WTC11 (cell line): ENCODE data around the gene STXBP6. TPM values are rescaled to one million over a fixed set of nuclear protein-coding genes. Genes with fewer than 3 reads are reported as not detected.

Experiments
- ATAC-seq: fragments of 200-7000 bp; cut with Tn5 transposase; 2 replicates; pipeline ENCODE4 v1.10.0; 2021; ENCODE audit warnings: mild to moderate bottlenecking, moderate library complexity
- CTCF ChIA-PET: fragments of 300-600 bp; sonication (Branson Sonifier 250); formaldehyde crosslinking; loops from one replicate; lab custom pipeline; 2021; ENCODE audit warnings: antibody characterized with exemption; lab: Charles Lee
- POLR2A ChIA-PET: fragments of 350-600 bp; sonication (Branson Sonifier 250); formaldehyde crosslinking; loops from one replicate; lab custom pipeline; 2021; ENCODE audit warnings: antibody characterized with exemption; lab: Charles Lee
- DNase-seq: peaks from one replicate; pipeline ENCODE4 v3.0.0; 2021; ENCODE audit warnings: low spot score
- H3K27ac Mint-ChIP-seq: 2 replicates; pipeline ENCODE4 v1.8.0; 2021; ENCODE audit warnings: mixed read lengths
- H3K27me3 Mint-ChIP-seq: 2 replicates; pipeline ENCODE4 v1.8.0; 2021; ENCODE audit warnings: low read depth, mild to moderate bottlenecking, moderate library complexity, mixed read lengths
- H3K36me3 Mint-ChIP-seq: 2 replicates; pipeline ENCODE4 v1.8.0; 2021; ENCODE audit warnings: mixed read lengths
- H3K4me1 Mint-ChIP-seq: 2 replicates; pipeline ENCODE4 v1.8.0; 2022; ENCODE audit warnings: mixed read lengths
- H3K4me3 Mint-ChIP-seq: 2 replicates; pipeline ENCODE4 v1.8.0; 2021; ENCODE audit warnings: mild to moderate bottlenecking, moderate library complexity, mixed read lengths
- H3K9me3 Mint-ChIP-seq: 2 replicates; pipeline ENCODE4 v1.8.0; 2021; ENCODE audit warnings: mixed read lengths
- ARID4B ChIP-seq: sonication (generic); formaldehyde crosslinking; IDR thresholded peaks from 2 replicates; pipeline ENCODE4 v1.8.0; 2023; ENCODE audit warnings: missing genetic modification reagents, mild to moderate bottlenecking, borderline replicate concordance
- CBFB ChIP-seq: sonication (generic); formaldehyde crosslinking; IDR thresholded peaks from 2 replicates; pipeline ENCODE4 v1.8.1; 2022; ENCODE audit warnings: mild to moderate bottlenecking, low read depth, missing genetic modification reagents
- CREB1 ChIP-seq: sonication (generic); formaldehyde crosslinking; IDR thresholded peaks from 2 replicates; pipeline ENCODE4 v1.8.0; 2023; ENCODE audit warnings: mild to moderate bottlenecking, missing genetic modification reagents
- E2F1 ChIP-seq: sonication (generic); formaldehyde crosslinking; IDR thresholded peaks from 2 replicates; pipeline ENCODE4 v1.8.0; 2022; ENCODE audit warnings: mild to moderate bottlenecking, missing genetic modification reagents
- ELF4 ChIP-seq: sonication (generic); formaldehyde crosslinking; IDR thresholded peaks from 2 replicates; pipeline ENCODE4 v1.8.1; 2022; ENCODE audit warnings: low read depth, mild to moderate bottlenecking, moderate library complexity, missing genetic modification reagents
- ESRRA ChIP-seq: sonication (generic); formaldehyde crosslinking; IDR thresholded peaks from 2 replicates; pipeline ENCODE4 v1.8.1; 2022; ENCODE audit warnings: mild to moderate bottlenecking, missing genetic modification reagents, borderline replicate concordance
- FOXP4 ChIP-seq: sonication (generic); formaldehyde crosslinking; IDR thresholded peaks from 2 replicates; pipeline ENCODE4 v1.8.0; 2022; ENCODE audit warnings: mild to moderate bottlenecking, missing genetic modification reagents
- GABPB1 ChIP-seq: sonication (generic); formaldehyde crosslinking; IDR thresholded peaks from 2 replicates; pipeline ENCODE4 v1.8.1; 2023; ENCODE audit warnings: mild to moderate bottlenecking, missing genetic modification reagents
- IRF2 ChIP-seq: sonication (generic); formaldehyde crosslinking; IDR thresholded peaks from 2 replicates; pipeline ENCODE4 v1.8.0; 2022; ENCODE audit warnings: low read depth, missing genetic modification reagents, borderline replicate concordance
- KAT7 ChIP-seq: sonication (generic); formaldehyde crosslinking; IDR thresholded peaks from 2 replicates; pipeline ENCODE4 v1.8.1; 2023; ENCODE audit warnings: missing genetic modification reagents, mild to moderate bottlenecking, borderline replicate concordance
- NFYB ChIP-seq: sonication (generic); formaldehyde crosslinking; conservative IDR thresholded peaks from 2 replicates; pipeline ENCODE4 v1.8.0; 2022; ENCODE audit warnings: low read depth, missing genetic modification reagents
- NR2C2 ChIP-seq: sonication (generic); formaldehyde crosslinking; IDR thresholded peaks from 2 replicates; pipeline ENCODE4 v1.8.0; 2022; ENCODE audit warnings: mild to moderate bottlenecking, missing genetic modification reagents
- SMAD4 ChIP-seq: sonication (generic); formaldehyde crosslinking; IDR thresholded peaks from 2 replicates; pipeline ENCODE4 v1.8.0; 2022; ENCODE audit warnings: mild to moderate bottlenecking, missing genetic modification reagents
- STAT6 ChIP-seq: sonication (generic); formaldehyde crosslinking; conservative IDR thresholded peaks from 2 replicates; pipeline ENCODE4 v1.8.1; 2023; ENCODE audit warnings: mild to moderate bottlenecking, low read depth, missing genetic modification reagents, moderate library complexity
- TCF7 ChIP-seq: sonication (generic); formaldehyde crosslinking; IDR thresholded peaks from 2 replicates; pipeline ENCODE4 v1.8.0; 2022; ENCODE audit warnings: mild to moderate bottlenecking, low read depth, missing genetic modification reagents, moderate library complexity
- ZNF121 ChIP-seq: sonication (generic); formaldehyde crosslinking; IDR thresholded peaks from 2 replicates; pipeline ENCODE4 v1.8.0; 2023; ENCODE audit warnings: missing genetic modification reagents
- ZNF263 ChIP-seq: sonication (generic); formaldehyde crosslinking; IDR thresholded peaks from 2 replicates; pipeline ENCODE4 v1.8.1; 2022; ENCODE audit warnings: low read depth, mild to moderate bottlenecking, moderate library complexity, missing genetic modification reagents
- total RNA-seq: library from RNA; stranded (reverse); gene quantifications from 3 replicates; pipeline ENCODE4 v1.2.3, GENCODE V29; 2021
- TF ChIP-seq, protein P1 (sequence below): fragments of 200-600 bp; IDR thresholded peaks from 2 replicates; pipeline ENCODE4 v1.8.0; 2022; ENCODE audit warnings: antibody characterized with exemption
- TF ChIP-seq, protein P2 (sequence below): fragments of 250-450 bp; sonication (Bioruptor Pico); IDR thresholded peaks from 2 replicates; pipeline ENCODE4 v2.1.2; 2022; ENCODE audit warnings: mild to moderate bottlenecking, moderate library complexity
- TF ChIP-seq, protein P3 (sequence below): sonication (generic); formaldehyde crosslinking; IDR thresholded peaks from 2 replicates; pipeline ENCODE4 v1.8.0; 2023; ENCODE audit warnings: missing genetic modification reagents

Gene STXBP6
- total RNA-seq, 1 experiment from 2014 or later, result 4.2 TPM

GRCh38 chr14:25026476-25027137 lies 23.3 kb downstream of the STXBP6 start:
- no peaks in the 10 kb centered on the region for H3K9me3 Mint-ChIP-seq
- ChIA-PET CTCF (interaction anchor here (2.6 kb wide), 1 partner anchor 220 kb away, joined by 8 read pairs; no protein-coding TSS in a partner anchor), POLR2A (no interaction called here)
- no peaks in the 10 kb centered on the region for H3K36me3 Mint-ChIP-seq
- H3K4me3 Mint-ChIP-seq, result no peak overlapping the region
- ATAC-seq (no peak), DNase-seq (no peak)
- no peaks in the 10 kb centered on the region for H3K27me3 Mint-ChIP-seq
- peaks cover 11% of the 10 kb centered on the region for H3K4me1 Mint-ChIP-seq
- no peak overlapping the region for H3K27ac Mint-ChIP-seq
- TF ChIP-seq, protein P1, sequence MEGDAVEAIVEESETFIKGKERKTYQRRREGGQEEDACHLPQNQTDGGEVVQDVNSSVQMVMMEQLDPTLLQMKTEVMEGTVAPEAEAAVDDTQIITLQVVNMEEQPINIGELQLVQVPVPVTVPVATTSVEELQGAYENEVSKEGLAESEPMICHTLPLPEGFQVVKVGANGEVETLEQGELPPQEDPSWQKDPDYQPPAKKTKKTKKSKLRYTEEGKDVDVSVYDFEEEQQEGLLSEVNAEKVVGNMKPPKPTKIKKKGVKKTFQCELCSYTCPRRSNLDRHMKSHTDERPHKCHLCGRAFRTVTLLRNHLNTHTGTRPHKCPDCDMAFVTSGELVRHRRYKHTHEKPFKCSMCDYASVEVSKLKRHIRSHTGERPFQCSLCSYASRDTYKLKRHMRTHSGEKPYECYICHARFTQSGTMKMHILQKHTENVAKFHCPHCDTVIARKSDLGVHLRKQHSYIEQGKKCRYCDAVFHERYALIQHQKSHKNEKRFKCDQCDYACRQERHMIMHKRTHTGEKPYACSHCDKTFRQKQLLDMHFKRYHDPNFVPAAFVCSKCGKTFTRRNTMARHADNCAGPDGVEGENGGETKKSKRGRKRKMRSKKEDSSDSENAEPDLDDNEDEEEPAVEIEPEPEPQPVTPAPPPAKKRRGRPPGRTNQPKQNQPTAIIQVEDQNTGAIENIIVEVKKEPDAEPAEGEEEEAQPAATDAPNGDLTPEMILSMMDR, result no peak
- TF ChIP-seq ZNF121 (CRISPR knock-in tag), result no peak
- no peak for TF ChIP-seq ZNF263 (CRISPR knock-in tag)
- TF ChIP-seq, protein P2, sequence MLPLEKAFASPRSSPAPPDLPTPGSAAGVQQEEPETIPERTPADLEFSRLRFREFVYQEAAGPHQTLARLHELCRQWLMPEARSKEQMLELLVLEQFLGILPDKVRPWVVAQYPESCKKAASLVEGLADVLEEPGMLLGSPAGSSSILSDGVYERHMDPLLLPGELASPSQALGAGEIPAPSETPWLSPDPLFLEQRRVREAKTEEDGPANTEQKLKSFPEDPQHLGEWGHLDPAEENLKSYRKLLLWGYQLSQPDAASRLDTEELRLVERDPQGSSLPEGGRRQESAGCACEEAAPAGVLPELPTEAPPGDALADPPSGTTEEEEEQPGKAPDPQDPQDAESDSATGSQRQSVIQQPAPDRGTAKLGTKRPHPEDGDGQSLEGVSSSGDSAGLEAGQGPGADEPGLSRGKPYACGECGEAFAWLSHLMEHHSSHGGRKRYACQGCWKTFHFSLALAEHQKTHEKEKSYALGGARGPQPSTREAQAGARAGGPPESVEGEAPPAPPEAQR (CRISPR knock-in tag), result no peak
- TF ChIP-seq STAT6 (CRISPR knock-in tag), result no peak
- TF ChIP-seq CREB1 (CRISPR knock-in tag), result no peak
- TF ChIP-seq IRF2, result no peak
- TF ChIP-seq, protein P3, sequence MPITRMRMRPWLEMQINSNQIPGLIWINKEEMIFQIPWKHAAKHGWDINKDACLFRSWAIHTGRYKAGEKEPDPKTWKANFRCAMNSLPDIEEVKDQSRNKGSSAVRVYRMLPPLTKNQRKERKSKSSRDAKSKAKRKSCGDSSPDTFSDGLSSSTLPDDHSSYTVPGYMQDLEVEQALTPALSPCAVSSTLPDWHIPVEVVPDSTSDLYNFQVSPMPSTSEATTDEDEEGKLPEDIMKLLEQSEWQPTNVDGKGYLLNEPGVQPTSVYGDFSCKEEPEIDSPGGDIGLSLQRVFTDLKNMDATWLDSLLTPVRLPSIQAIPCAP (CRISPR knock-in tag), result no peak
- TF ChIP-seq ESRRA, result no peak
- no peak for TF ChIP-seq ELF4 (CRISPR knock-in tag)
- TF ChIP-seq FOXP4, result no peak
- TF ChIP-seq E2F1 (CRISPR knock-in tag), result no peak
- no peak for TF ChIP-seq SMAD4 (CRISPR knock-in tag)
- no peak for TF ChIP-seq GABPB1 (CRISPR knock-in tag)
- TF ChIP-seq NR2C2 (CRISPR knock-in tag), result no peak
- no peak for TF ChIP-seq KAT7 (CRISPR knock-in tag)
- no peak for TF ChIP-seq TCF7 (CRISPR knock-in tag)
- no peak for TF ChIP-seq ARID4B (CRISPR knock-in tag)
- no peak for TF ChIP-seq NFYB (CRISPR knock-in tag)
- no peak for TF ChIP-seq CBFB (CRISPR knock-in tag)
